GM12892 (cell line): ENCODE results near the gene NPAS3.

Experiments used
- DNase-seq: peaks from one replicate; pipeline ENCODE4 v3.0.0; 2011; ENCODE audit not compliant: insufficient read length
- FAIRE-seq: peaks from 2 replicates; lab custom pipeline; 2011; peaks lifted over from hg19 to GRCh38; lab: Jason Lieb, UNC
- POLR2A ChIP-seq: IDR thresholded peaks from 2 replicates; pipeline ENCODE4 v1.6.1; 2011; ENCODE audit warnings: low read depth, low read length, control low read depth
- POLR2AphosphoS5 ChIP-seq: IDR thresholded peaks from 2 replicates; pipeline ENCODE4 v1.6.1; 2011; ENCODE audit warnings: low read depth, low read length, control low read depth
- TAF1 ChIP-seq: IDR thresholded peaks from 2 replicates; pipeline ENCODE4 v1.6.1; 2011; ENCODE audit warnings: low read depth, mild to moderate bottlenecking, control low read depth, low read length, borderline replicate concordance

Gene NPAS3

GRCh38 chr14:33150666-33151428 lies 212.2 kb downstream of the NPAS3 start:
- TF ChIP-seq POLR2AphosphoS5 (no peak), POLR2A (no peak), TAF1 (no peak)
- FAIRE-seq, result no peak
- DNase-seq, result no peak

DNA sequence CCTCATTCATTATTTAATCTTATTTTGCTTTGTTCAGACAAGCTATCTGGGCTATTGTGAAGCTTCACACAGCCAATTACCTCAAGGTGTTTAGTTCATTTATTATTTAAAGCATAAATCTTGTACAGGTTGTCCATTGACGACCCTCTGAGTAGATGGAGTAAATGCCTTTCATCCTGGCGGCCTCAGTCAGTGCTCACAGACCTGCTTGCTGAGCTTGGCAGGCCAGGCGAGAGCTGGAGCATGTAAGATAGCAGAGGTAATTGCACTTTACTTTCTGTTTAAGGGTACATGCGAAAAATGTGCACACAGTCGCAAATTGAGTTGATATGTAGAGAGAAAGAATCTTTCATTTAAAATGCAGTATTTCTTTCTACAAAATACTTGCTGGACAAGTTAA lies 224.4 kb downstream of the NPAS3 start:
- no peak for TF ChIP-seq POLR2AphosphoS5
- no peak for TF ChIP-seq POLR2A
- TF ChIP-seq TAF1, result no peak
- DNase-seq (no peak), FAIRE-seq (no peak)

DNA sequence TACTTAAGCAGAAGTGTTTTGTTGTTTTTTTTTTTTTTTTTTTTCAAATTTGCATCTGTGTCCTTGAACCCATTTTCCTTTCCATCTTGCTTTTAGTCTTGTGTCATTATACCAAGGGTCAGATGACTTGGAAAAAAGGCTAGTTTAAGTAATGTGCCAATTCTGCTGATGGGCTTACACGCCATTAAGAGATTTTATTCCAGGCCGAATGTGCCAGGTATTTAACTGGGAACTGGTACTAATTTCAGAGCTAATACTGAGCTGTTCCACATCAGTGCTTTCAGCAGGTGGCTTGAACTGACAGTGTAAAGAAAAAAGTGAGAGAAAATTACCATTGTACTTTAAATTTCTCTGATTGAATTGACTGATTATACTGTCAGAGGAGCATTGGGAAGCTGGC lies 224.9 kb downstream of the NPAS3 start:
- TF ChIP-seq POLR2AphosphoS5 (no peak), POLR2A (no peak), TAF1 (no peak)
- DNase-seq, result no peak
- no peak for FAIRE-seq

DNA sequence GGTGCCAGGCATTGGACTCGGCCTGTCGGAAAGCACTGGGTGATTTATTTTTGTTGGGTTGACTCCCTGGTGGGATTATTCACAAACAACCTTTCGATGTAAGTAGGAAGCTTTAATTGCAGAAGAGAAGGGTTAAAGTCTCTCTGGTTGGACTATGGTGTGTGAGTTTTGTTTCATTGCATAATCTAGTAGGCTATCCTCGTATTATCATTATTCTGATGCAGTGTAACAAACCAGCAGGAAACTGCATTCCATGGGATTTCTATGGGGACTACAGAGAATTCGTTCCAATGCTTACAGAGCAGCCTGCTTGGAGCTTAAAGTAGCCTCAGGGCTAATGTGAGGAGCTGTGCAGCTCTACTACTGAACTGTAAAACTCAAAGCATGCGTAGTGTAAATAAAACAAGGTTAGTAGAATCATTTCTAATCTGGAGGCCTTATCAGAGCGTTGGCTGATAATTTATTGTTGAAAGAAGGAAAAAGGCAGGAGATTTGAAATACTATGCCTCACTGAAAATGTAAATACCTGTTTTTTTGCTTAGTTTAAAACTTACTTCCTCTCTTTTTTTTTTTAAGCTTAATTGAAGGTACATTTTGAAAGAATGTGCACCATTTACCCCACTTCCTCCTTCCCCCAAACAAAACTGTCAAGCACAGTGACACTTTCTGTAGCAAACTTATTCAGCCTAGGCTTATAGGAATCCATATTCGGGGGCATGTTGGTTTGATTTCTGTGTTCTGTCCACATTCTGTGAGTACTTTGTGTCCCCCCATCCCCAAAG lies 226.7 kb downstream of the NPAS3 start:
- TF ChIP-seq POLR2A, result no peak
- DNase-seq, result no peak
- no peak for FAIRE-seq

- FAIRE-seq (no peak), DNase-seq (no peak)
- TF ChIP-seq POLR2AphosphoS5, result no peak
- no peak for TF ChIP-seq TAF1
- no peak for TF ChIP-seq POLR2A
These were observed 227.2 kb downstream of the NPAS3 start for GRCh38 chr14:33165926-33166289.

DNA sequence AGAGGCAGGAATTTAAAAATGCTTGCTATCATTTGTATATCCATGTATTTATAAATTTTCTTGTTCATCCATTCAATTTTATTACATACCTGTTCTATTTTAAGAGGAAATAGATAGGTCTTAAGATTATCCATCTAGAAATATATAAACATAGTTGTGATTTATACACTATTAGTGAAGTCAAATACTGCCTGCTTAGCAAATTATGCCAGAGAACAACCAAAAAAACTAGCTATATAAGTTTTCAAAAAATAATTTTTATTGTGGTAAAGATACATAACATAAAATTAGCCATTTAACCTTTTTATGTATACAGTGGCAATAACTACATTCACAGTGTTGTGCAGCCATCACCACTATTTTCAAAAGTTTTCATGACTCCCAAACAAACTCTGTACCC lies 237.3 kb downstream of the NPAS3 start:
- TF ChIP-seq TAF1 (no peak), POLR2A (no peak), POLR2AphosphoS5 (no peak)
- FAIRE-seq, result no peak
- no peak for DNase-seq

GRCh38 chr14:33184587-33184986 lies 245.9 kb downstream of the NPAS3 start:
- DNase-seq (no peak), FAIRE-seq (no peak)
- TF ChIP-seq POLR2A, result no peak
- TF ChIP-seq TAF1, result no peak
- no peak for TF ChIP-seq POLR2AphosphoS5

GRCh38 chr14:33186656-33187055 lies 248.0 kb downstream of the NPAS3 start:
- FAIRE-seq, result no peak
- TF ChIP-seq POLR2A, result no peak
- no peak for TF ChIP-seq POLR2AphosphoS5
- TF ChIP-seq TAF1, result no peak

DNA sequence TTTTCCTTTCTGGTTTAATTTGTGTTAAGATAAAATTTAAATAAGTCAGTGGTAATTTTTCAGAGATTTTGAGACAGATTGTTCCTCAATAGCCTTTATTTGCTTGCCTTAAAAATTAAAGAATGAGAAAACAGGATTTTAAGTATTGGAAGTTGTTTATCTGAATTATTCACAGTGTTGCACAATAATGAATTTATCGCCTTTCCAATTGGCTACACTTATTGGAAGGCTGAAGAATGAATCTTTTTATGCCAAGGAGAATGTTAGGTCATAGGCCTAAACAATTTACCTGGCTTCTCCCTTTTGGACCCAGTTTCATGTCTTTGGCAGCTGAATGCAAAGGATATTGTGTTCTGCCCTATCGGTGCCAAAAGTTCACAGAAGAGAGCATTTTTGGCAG lies 250.2 kb downstream of the NPAS3 start:
- no peak for TF ChIP-seq POLR2A
- no peak for TF ChIP-seq TAF1
- no peak for TF ChIP-seq POLR2AphosphoS5
- DNase-seq, result no peak
- FAIRE-seq, result no peak

More at GRCh38 chr14:33186656-33187055, 248.0 kb downstream of the NPAS3 start:
- no peak for DNase-seq

GRCh38 chr14:33191855-33192254 lies 253.2 kb downstream of the NPAS3 start:
- DNase-seq, result no peak
- no peak for TF ChIP-seq POLR2AphosphoS5
- TF ChIP-seq POLR2A, result no peak
- TF ChIP-seq TAF1, result no peak
- no peak for FAIRE-seq

DNA sequence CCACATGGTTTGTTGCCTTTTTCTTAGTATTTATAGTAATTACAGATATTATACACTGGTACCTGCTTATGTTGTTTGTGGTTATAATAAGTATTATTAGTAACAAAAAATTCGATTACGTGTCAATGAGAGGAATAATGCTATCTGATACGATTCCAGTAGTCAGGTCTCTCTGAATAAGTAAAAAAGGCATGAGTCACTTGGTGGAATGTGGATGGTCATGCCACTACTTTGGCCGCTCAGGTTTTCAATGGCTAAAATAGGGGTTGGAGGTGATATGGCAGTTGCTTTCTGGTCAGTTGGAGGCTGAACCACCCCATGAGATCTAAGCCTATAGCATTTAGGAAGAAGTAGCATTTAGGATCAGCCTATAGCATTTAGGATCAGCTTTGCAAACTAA lies 255.9 kb downstream of the NPAS3 start:
- FAIRE-seq, result no peak
- no peak for TF ChIP-seq POLR2AphosphoS5
- TF ChIP-seq TAF1, result no peak
- no peak for TF ChIP-seq POLR2A
- no peak for DNase-seq

GRCh38 chr14:33198684-33199083 lies 260.0 kb downstream of the NPAS3 start:
- DNase-seq (no peak), FAIRE-seq (no peak)
- TF ChIP-seq POLR2A (no peak), TAF1 (no peak), POLR2AphosphoS5 (no peak)
